H1 (cell line): ENCODE data around the gene ZMIZ1. TPM values are rescaled to one million over a fixed set of nuclear protein-coding genes. Genes with fewer than 3 reads are reported as not detected.

Source experiments
- CHD2 ChIP-seq: IDR thresholded peaks from 2 replicates; pipeline ENCODE4 v1.6.1; 2012; ENCODE audit warnings: low read length, improper control_type of control experiment
- CHD7 ChIP-seq: fragments of 300-600 bp; sonication (generic); IDR thresholded peaks from 2 replicates; pipeline ENCODE4 v1.7.1; 2012; ENCODE audit warnings: low read length, moderate library complexity, mild to moderate bottlenecking, inconsistent platforms; ENCODE audit not compliant: insufficient replicate concordance
- CTBP2 ChIP-seq: IDR thresholded peaks from 2 replicates; pipeline ENCODE4 v1.7.0; 2011; ENCODE audit warnings: borderline replicate concordance, mild to moderate bottlenecking, moderate library complexity, mixed read lengths, low read length; ENCODE audit not compliant: insufficient read depth, insufficient read length
- E2F6 ChIP-seq: IDR thresholded peaks from 2 replicates; pipeline ENCODE4 v1.6.1; 2012; ENCODE audit warnings: inconsistent platforms
- EP300 ChIP-seq, 2 experiments: IDR thresholded peaks; 1 replicate in 1 of 2; 2 replicates in 1 of 2; pipeline ENCODE4 v1.6.1; 2011 to 2012; ENCODE audit warnings: low read depth in 2 of 2, low read length in 2 of 2, mild to moderate bottlenecking in 2 of 2, borderline replicate concordance in 1 of 2, inconsistent platforms in 1 of 2, moderate library complexity in 1 of 2
- PHF8 ChIP-seq: fragments of 200-600 bp; sonication (generic); conservative IDR thresholded peaks from 2 replicates; pipeline ENCODE4 v1.7.1; 2012; ENCODE audit warnings: low read depth, mild to moderate bottlenecking, inconsistent platforms, low read length, moderate library complexity
- RFX5 ChIP-seq: IDR thresholded peaks from 2 replicates; pipeline ENCODE4 v1.6.1; 2011; ENCODE audit warnings: low read depth, low read length, improper control_type of control experiment, borderline replicate concordance
- TCF12 ChIP-seq: IDR thresholded peaks from 2 replicates; pipeline ENCODE4 v1.6.1; 2011; ENCODE audit warnings: low read depth, mild to moderate bottlenecking, low read length
- TEAD4 ChIP-seq: IDR thresholded peaks from 2 replicates; pipeline ENCODE4 v1.6.1; 2012; ENCODE audit warnings: low read depth, low read length, inconsistent platforms, mixed read lengths
- polyA plus RNA-seq, 7 experiments: library from polyadenylated mRNA; depleted of rRNA in 3 of 7; stranded (reverse) in 5 of 7; unstranded in 2 of 7; fragments of >200 nt in 5 of 7; fragments of 200-250 nt in 2 of 7; gene quantifications; 1 replicate in 5 of 7; 2 replicates in 1 of 7; 4 replicates in 1 of 7; pipeline versions ENCODE4 v1.2.1 to v1.2.3, GENCODE V29; 2011 to 2013; ENCODE audit warnings: missing spikeins in 2 of 7, mixed read lengths in 2 of 7
- total RNA-seq: library from RNA; stranded (reverse); fragmentation: NEBNext Ultra II Directional; extraction: Animal tissue kit (Norgen Biotek cat#: 25700); gene quantifications from 2 replicates; pipeline ENCODE4 v1.2.1, GENCODE V29; 2021

Gene ZMIZ1
- total and polyA plus RNA-seq, 2 of the 8 experiments (the other 6 are each of a cell fraction or from before 2014, with no cell fraction given) = 8.1 to 28.0 TPM

GRCh38 chr10:79093658-79094411 lies 25.1 kb downstream of the ZMIZ1 start (continued):
- TF ChIP-seq CHD7 = no peak
- TF ChIP-seq TEAD4 = no peak
- TF ChIP-seq RFX5 = no peak
- TF ChIP-seq CHD2 = no peak
- TF ChIP-seq TCF12 = no peak
- no peak for TF ChIP-seq E2F6
- TF ChIP-seq EP300 (IDR thresholded peaks at IDR 0.05; ENCODE audit: borderline replicate concordance in 1 of 2, low read depth in 2 of 2, low read length in 2 of 2) = no peak
- no peak for TF ChIP-seq CTBP2
- no peak for TF ChIP-seq PHF8
